Measurements from ENCODE around the gene COX6B2. TPM values are rescaled to one million over a fixed set of nuclear protein-coding genes. Genes with fewer than 3 reads are reported as not detected.
A peak's percentile ranks its signal among the peaks of the same experiment; 100 is the strongest.

COX6B2 gene
- total and polyA plus RNA-seq, 4 donors: not detected

GRCh38 chr19:55390461-55390880 is 36.0 kb upstream of the COX6B2 start:
- 94% methylated on average over 7 of the region's 7 CpGs for WGBS
- H3K36me3 ChIP-seq (ENCODE audit: control insufficient read depth in 4 of 4, insufficient read depth in 3 of 4, low read depth in 1 of 4, low read length in 3 of 4): peaks cover 10 to 30% (median 18%) of the 10 kb centered on the region in 4 donors
- no peak for DNase-seq (ENCODE audit: low spot score)
- H3K27me3 ChIP-seq (ENCODE audit: control insufficient read depth in 4 of 4, insufficient read depth in 4 of 4, low read length in 3 of 4): no peaks in the 10 kb centered on the region
- H3K27ac ChIP-seq (ENCODE audit: low read depth in 1 of 2, low read length in 2 of 2): no peak overlapping the region
- no peak overlapping the region for H3K9ac ChIP-seq (ENCODE audit: low read depth in 1 of 2, low read length in 2 of 2)
- peaks cover 4 to 23% (median 19%) of the 10 kb centered on the region in 4 donors for H3K4me1 ChIP-seq (ENCODE audit: control insufficient read depth in 4 of 4, insufficient read depth in 4 of 4, low read length in 3 of 4)
- no peaks in the 10 kb centered on the region for H3K9me3 ChIP-seq (ENCODE audit: control insufficient read depth in 4 of 4, low read length in 3 of 4)
- TF ChIP-seq YY1 (IDR thresholded peaks at IDR 0.05) (no peak), NR2F2 (IDR thresholded peaks at IDR 0.05) (no peak), EGR1 (IDR thresholded peaks at IDR 0.05; ENCODE audit: low read depth in 2 of 2) (no peak), FOXA1 (IDR thresholded peaks at IDR 0.05) (no peak), CTCF (IDR thresholded peaks at IDR 0.05; ENCODE audit: low read depth, low read length, missing input control) (no peak), SP1 (IDR thresholded peaks at IDR 0.05) (no peak), TAF1 (conservative IDR thresholded peaks at IDR 0.05) (no peak)
- no peak overlapping the region for H3K4me3 ChIP-seq (ENCODE audit: low read depth in 1 of 3, low read length in 3 of 3)

GRCh38 chr19:55389386-55390317 is 35.1 kb upstream of the COX6B2 start:
- Histone ChIP-seq H3K9ac (ENCODE audit: low read depth in 1 of 2, low read length in 2 of 2) (no peak overlapping the region), H3K4me3 (ENCODE audit: low read depth in 1 of 3, low read length in 3 of 3) (no peak overlapping the region), H3K27me3 (ENCODE audit: control insufficient read depth in 4 of 4, insufficient read depth in 4 of 4, low read length in 3 of 4) (no peaks in the 10 kb centered on the region), H3K27ac (ENCODE audit: low read depth in 1 of 2, low read length in 2 of 2) (no peak overlapping the region), H3K4me1 (ENCODE audit: control insufficient read depth in 4 of 4, insufficient read depth in 4 of 4, low read length in 3 of 4) (peaks cover 8 to 29% (median 22%) of the 10 kb centered on the region in 4 donors), H3K9me3 (ENCODE audit: control insufficient read depth in 4 of 4, low read length in 3 of 4) (no peaks in the 10 kb centered on the region), H3K36me3 (ENCODE audit: control insufficient read depth in 4 of 4, insufficient read depth in 3 of 4, low read depth in 1 of 4, low read length in 3 of 4) (peaks cover 10 to 30% (median 18%) of the 10 kb centered on the region in 4 donors)
- TF ChIP-seq HNF4A (conservative IDR thresholded peaks at IDR 0.05): no peak
- TF ChIP-seq RAD21 (IDR thresholded peaks at IDR 0.05): no peak
- TF ChIP-seq SP1 (IDR thresholded peaks at IDR 0.05): no peak
- 92% methylated on average over 21 of the region's 21 CpGs for WGBS
- no peak for DNase-seq (ENCODE audit: low spot score)

GRCh38 chr19:55387736-55388497 is 33.4 kb upstream of the COX6B2 start:
- Histone ChIP-seq H3K27me3 (ENCODE audit: control insufficient read depth in 4 of 4, insufficient read depth in 4 of 4, low read length in 3 of 4) (no peaks in the 10 kb centered on the region), H3K4me1 (ENCODE audit: control insufficient read depth in 4 of 4, insufficient read depth in 4 of 4, low read length in 3 of 4) (peaks cover 16 to 39% (median 30%) of the 10 kb centered on the region in 4 donors), H3K36me3 (ENCODE audit: control insufficient read depth in 4 of 4, insufficient read depth in 3 of 4, low read depth in 1 of 4, low read length in 3 of 4) (peaks cover 10 to 30% (median 18%) of the 10 kb centered on the region in 4 donors), H3K9ac (ENCODE audit: low read depth in 1 of 2, low read length in 2 of 2) (no peak overlapping the region), H3K9me3 (ENCODE audit: control insufficient read depth in 4 of 4, low read length in 3 of 4) (no peaks in the 10 kb centered on the region), H3K4me3 (ENCODE audit: low read depth in 1 of 3, low read length in 3 of 3) (peak overlapping the region in 1 of 3 donors; percentile 58), H3K27ac (ENCODE audit: low read depth in 1 of 2, low read length in 2 of 2) (no peak overlapping the region)
- no peak for DNase-seq (ENCODE audit: low spot score)
- WGBS: 91% methylated on average over 24 of the region's 24 CpGs
- TF ChIP-seq JUND (IDR thresholded peaks at IDR 0.05) (no peak), ZBTB33 (IDR thresholded peaks at IDR 0.05) (no peak), FOXA1 (IDR thresholded peaks at IDR 0.05) (no peak), FOXA2 (IDR thresholded peaks at IDR 0.05) (no peak), HNF4A (conservative IDR thresholded peaks at IDR 0.05) (no peak), GABPA (IDR thresholded peaks at IDR 0.05 in 1 of 2, conservative IDR thresholded peaks at IDR 0.05 in 1 of 2) (no peak), MAX (IDR thresholded peaks at IDR 0.05) (no peak), HNF4G (IDR thresholded peaks at IDR 0.05) (no peak), EGR1 (IDR thresholded peaks at IDR 0.05; ENCODE audit: low read depth in 2 of 2) (no peak), RXRA (IDR thresholded peaks at IDR 0.05) (no peak), YY1 (IDR thresholded peaks at IDR 0.05) (no peak), REST (IDR thresholded peaks at IDR 0.05) (no peak), SP1 (IDR thresholded peaks at IDR 0.05) (no peak), ATF3 (IDR thresholded peaks at IDR 0.05) (no peak), RAD21 (IDR thresholded peaks at IDR 0.05) (no peak)
